ENCODE results near the gene ARHGEF2.

DNA sequence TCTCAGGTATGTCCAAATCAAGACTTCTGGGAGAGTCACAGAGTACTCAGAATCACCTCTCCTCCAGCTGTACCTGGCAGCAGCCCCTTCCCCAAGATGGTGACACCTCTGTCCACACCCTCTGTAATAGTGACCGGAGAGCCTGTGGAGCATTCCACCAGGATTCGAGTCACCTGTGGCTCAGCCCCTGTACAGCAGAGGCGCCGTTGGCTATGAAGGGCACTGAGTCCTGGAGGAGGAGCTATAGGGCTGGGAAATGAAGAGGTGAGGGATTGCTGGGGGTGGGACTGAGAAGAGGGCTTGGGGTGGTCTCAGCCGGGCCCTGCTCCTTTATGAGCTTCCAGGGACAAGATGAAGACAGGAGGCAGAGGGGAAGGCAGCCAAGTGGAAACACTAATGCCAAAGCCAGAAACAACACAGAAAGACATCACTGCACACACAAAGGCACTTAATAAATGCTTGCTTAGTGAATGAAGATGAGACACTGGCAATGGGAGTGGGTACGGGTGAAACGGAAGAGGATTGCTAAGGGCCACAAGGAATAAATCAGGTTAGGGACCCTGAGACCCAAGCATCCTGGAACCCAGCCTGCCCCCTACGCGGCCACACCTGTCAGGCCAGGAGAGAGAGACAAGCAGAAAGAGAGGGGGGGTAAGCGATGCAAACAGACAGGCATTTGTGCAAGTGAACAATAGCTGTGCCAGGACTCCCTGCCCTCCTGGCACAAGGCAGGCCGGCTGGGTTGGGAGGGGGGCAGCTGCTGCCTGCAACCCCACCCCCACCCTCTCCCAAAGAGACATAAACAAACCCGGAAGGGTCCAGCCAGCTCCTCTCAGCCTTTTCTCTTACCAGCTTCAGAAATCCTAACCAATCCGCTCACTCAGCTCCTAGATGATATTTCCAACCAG lies 3.9 kb downstream of the ARHGEF2 start:
- TF ChIP-seq, protein P1, sequence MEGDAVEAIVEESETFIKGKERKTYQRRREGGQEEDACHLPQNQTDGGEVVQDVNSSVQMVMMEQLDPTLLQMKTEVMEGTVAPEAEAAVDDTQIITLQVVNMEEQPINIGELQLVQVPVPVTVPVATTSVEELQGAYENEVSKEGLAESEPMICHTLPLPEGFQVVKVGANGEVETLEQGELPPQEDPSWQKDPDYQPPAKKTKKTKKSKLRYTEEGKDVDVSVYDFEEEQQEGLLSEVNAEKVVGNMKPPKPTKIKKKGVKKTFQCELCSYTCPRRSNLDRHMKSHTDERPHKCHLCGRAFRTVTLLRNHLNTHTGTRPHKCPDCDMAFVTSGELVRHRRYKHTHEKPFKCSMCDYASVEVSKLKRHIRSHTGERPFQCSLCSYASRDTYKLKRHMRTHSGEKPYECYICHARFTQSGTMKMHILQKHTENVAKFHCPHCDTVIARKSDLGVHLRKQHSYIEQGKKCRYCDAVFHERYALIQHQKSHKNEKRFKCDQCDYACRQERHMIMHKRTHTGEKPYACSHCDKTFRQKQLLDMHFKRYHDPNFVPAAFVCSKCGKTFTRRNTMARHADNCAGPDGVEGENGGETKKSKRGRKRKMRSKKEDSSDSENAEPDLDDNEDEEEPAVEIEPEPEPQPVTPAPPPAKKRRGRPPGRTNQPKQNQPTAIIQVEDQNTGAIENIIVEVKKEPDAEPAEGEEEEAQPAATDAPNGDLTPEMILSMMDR (conservative IDR thresholded peaks at IDR 0.05 in 1 of 2, IDR thresholded peaks at IDR 0.05 in 1 of 2; ENCODE audit: low read depth in 1 of 2, low read length in 2 of 2) = no peak
- no peak for TF ChIP-seq EZH2 (IDR thresholded peaks at IDR 0.05; ENCODE audit: low read length, missing control alignments)

Measured in fibroblast of lung (primary cell).